Tibial nerve (tissue), 4 donors: Measurements from ENCODE around the gene ZNF775.

Experiments
- EP300 ChIP-seq, 2 donors: sonication (generic); formaldehyde crosslinking; IDR thresholded peaks; one replicate each; pipeline ENCODE4 v1.6.1; 2017; ENCODE audit warnings: antibody characterized with exemption in 2 of 2, mild to moderate bottlenecking in 1 of 2
- POLR2A ChIP-seq, 2 donors: fragments of 450-650 bp; IDR thresholded peaks; one replicate each; pipeline ENCODE4 v1.6.1; 2017; ENCODE audit warnings: antibody characterized with exemption in 2 of 2, mild to moderate bottlenecking in 2 of 2, moderate library complexity in 2 of 2
- TF ChIP-seq, protein P1 (sequence below), 5 experiments: fragments of 200-600 bp in 3 of 5; fragments of 450-650 bp in 2 of 5; sonication (generic) in 3 of 5; IDR thresholded peaks; one replicate each; pipeline ENCODE4 v1.5.1; 2016 to 2019; ENCODE audit warnings: antibody characterized with exemption in 5 of 5, mild to moderate bottlenecking in 3 of 5, moderate library complexity in 2 of 5

DNA sequence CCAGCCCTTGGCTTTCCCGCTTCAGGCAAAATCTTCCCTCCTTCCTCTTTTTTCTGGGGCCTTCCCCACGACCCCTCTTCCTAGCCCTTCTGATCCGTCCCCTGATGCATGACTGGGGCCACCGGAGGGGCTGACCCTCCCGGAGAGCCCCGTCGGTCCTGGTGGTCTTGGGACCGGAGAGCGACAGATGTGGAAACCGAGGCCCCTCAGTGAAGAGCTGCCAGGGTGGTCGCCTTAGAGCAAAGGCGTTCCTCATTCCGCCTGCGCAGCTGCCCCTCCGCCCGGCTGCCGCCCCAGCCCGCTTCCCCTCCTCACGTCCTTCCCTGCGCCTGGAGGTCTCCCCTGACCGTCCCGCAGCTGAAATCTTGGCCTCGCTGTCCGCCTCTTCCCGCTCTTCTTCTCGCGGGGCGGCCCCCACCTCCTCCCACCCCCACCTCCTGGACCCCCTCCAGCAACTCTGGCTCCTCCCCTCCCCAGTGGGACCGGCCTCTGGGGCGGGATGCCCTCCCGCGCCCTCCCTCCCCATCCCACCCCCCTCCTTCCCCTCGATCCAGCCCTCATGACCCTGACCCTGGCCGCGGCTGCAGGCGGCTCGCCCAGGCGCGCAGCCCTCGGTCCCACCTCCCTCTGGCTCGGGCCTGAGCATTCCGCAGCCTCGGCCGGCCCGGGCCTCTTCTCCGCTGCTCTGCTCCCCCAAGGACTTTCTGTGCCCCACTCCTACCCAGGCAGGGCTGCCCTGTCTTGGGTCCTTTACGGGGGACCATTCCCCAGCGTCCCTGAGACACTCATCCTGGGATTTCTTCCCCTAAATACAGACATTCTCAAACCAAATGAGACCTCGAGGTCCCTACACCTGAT lies 37.6 kb upstream of the ZNF775 start, which contains the start of gene RARRES2:
- TF ChIP-seq, protein P1, sequence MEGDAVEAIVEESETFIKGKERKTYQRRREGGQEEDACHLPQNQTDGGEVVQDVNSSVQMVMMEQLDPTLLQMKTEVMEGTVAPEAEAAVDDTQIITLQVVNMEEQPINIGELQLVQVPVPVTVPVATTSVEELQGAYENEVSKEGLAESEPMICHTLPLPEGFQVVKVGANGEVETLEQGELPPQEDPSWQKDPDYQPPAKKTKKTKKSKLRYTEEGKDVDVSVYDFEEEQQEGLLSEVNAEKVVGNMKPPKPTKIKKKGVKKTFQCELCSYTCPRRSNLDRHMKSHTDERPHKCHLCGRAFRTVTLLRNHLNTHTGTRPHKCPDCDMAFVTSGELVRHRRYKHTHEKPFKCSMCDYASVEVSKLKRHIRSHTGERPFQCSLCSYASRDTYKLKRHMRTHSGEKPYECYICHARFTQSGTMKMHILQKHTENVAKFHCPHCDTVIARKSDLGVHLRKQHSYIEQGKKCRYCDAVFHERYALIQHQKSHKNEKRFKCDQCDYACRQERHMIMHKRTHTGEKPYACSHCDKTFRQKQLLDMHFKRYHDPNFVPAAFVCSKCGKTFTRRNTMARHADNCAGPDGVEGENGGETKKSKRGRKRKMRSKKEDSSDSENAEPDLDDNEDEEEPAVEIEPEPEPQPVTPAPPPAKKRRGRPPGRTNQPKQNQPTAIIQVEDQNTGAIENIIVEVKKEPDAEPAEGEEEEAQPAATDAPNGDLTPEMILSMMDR (IDR thresholded peaks at IDR 0.05), result no peak
- TF ChIP-seq POLR2A (IDR thresholded peaks at IDR 0.05) (no peak), EP300 (IDR thresholded peaks at IDR 0.05) (peak in 1 of 2 donors; percentile 26)
